ENCODE measurements around the gene CARNS1.

The CARNS1 gene

DNA sequence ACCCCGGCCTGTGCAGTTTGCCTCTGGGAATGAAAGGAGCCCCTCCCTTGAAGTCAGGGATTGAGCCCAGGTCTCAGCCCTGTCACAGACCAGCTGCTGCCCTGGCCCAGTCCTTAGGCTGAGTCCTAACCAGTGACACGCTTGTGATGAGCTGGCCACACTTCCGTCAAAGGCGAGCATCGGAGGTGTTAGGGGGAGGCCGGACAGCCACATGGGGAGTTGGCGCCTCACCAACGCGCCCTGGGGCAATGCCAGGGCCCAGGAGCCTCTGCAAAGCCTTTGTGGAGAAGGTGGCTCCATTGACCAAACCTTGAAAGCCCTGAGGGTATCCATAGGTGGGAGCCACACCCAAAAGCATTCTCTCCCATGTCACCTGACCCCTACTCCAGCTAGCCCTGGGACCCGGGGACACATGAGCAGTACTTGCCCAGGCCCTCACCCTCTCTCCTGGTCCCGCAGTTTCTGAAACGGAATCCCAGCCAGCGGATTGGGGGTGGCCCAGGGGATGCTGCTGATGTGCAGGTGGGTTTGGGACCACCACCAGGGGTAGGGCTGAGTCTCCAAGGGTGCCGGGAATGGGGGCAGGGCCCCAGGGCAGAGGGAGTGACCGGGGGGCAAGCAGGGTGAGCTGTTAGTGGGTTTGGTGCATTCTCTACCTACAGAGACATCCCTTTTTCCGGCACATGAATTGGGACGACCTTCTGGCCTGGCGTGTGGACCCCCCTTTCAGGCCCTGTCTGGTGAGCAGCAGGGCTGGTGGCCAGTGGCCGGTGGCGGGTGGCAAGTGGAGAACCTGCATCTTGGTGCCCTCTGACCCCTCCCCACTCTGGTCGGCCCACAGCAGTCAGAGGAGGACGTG is 18.3 kb downstream of the CARNS1 start:
- no peak overlapping the region for H3K4me3 ChIP-seq (ENCODE audit: low read depth, low read length)
- DNase-seq (ENCODE audit: low read depth), result no peak
- TF ChIP-seq, protein P1, sequence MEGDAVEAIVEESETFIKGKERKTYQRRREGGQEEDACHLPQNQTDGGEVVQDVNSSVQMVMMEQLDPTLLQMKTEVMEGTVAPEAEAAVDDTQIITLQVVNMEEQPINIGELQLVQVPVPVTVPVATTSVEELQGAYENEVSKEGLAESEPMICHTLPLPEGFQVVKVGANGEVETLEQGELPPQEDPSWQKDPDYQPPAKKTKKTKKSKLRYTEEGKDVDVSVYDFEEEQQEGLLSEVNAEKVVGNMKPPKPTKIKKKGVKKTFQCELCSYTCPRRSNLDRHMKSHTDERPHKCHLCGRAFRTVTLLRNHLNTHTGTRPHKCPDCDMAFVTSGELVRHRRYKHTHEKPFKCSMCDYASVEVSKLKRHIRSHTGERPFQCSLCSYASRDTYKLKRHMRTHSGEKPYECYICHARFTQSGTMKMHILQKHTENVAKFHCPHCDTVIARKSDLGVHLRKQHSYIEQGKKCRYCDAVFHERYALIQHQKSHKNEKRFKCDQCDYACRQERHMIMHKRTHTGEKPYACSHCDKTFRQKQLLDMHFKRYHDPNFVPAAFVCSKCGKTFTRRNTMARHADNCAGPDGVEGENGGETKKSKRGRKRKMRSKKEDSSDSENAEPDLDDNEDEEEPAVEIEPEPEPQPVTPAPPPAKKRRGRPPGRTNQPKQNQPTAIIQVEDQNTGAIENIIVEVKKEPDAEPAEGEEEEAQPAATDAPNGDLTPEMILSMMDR (IDR thresholded peaks at IDR 0.05; ENCODE audit: control insufficient read depth, extremely low read depth, insufficient read depth), result no peak

DNA sequence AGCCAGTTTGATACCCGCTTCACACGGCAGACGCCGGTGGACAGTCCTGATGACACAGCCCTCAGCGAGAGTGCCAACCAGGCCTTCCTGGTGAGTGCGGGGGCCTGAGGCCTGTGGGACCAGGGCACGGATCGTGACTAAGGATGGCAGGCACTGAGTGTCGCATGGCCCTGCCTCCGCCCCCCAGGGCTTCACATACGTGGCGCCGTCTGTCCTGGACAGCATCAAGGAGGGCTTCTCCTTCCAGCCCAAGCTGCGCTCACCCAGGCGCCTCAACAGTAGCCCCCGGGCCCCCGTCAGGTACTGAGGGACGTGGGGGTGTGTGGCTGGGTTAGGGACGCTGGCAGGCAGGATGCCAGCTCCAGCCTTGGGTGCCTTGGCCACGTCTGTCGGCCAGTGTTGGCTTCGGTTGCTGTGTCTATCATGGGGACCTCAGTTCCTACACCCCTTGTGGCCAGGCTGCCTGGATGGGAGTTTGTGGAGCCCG is 19.0 kb downstream of the CARNS1 start:
- DNase-seq (ENCODE audit: low read depth), result no peak
- H3K4me3 ChIP-seq (ENCODE audit: low read depth, low read length), result no peak overlapping the region
- TF ChIP-seq, protein P1 (IDR thresholded peaks at IDR 0.05; ENCODE audit: control insufficient read depth, extremely low read depth, insufficient read depth), result no peak

DNA sequence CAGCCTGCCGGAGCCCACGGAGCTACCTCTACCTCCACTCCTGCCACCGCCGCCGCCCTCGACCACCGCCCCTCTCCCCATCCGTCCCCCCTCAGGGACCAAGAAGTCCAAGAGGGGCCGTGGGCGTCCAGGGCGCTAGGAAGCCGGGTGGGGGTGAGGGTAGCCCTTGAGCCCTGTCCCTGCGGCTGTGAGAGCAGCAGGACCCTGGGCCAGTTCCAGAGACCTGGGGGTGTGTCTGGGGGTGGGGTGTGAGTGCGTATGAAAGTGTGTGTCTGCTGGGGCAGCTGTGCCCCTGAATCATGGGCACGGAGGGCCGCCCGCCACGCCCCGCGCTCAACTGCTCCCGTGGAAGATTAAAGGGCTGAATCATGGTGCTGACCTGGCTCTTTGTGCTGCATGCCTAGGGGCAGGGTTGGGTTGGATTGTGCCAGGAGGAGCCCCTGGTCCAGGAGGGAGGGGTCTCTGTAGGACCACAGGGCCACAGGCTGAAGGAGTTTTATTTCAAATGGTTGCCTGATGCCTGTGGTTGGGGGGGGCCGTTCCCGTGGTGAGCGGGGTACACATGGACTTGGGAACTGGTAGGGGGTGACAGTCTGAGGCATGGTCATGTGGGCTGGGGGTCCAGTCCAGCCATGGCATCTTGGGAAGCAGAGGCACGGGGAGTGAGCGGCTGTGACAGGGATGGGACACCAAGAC is 19.7 kb downstream of the CARNS1 start:
- DNase-seq (ENCODE audit: low read depth), result no peak
- TF ChIP-seq, protein P1 (IDR thresholded peaks at IDR 0.05; ENCODE audit: control insufficient read depth, extremely low read depth, insufficient read depth), result no peak
- no peak overlapping the region for H3K4me3 ChIP-seq (ENCODE audit: low read depth, low read length)

DNA sequence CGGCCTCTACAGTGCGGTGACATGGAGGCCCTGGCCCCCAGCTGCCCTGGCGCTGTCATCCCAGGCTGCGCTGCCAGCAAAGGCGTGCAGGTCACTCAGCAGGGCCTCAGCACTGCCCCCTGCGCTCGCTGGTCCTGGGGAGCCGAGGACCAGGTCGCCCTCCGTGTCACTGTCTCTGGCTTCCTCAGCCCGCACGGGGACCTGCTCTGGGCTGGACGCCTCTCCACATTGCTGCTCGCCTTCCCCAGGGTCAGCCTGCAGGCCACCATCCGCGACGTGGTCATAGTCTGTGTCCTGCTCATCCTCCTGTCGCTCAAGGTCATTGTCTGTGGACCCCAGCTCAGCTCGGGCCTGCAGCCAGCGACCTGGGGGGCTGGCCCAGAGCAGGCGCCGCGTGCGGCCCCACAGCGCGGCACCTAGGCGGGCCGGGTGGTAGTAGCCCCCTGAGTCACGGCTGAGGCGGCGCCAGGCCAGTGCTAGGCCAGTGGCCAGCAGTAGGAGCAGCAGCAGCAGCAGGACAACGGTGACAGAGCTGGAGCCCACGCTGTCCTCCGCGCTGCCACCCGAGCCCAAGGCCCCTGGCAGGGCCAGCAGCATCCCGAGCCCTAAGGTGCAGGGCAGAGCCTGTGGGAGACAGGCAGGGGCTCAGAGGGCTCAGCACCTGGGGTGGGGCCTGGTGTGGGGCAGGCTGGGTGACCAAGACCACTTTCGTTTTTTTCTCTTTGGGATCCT is 20.4 kb downstream of the CARNS1 start:
- no peak overlapping the region for H3K4me3 ChIP-seq (ENCODE audit: low read depth, low read length)
- TF ChIP-seq, protein P1 (IDR thresholded peaks at IDR 0.05; ENCODE audit: control insufficient read depth, extremely low read depth, insufficient read depth), result no peak

DNA sequence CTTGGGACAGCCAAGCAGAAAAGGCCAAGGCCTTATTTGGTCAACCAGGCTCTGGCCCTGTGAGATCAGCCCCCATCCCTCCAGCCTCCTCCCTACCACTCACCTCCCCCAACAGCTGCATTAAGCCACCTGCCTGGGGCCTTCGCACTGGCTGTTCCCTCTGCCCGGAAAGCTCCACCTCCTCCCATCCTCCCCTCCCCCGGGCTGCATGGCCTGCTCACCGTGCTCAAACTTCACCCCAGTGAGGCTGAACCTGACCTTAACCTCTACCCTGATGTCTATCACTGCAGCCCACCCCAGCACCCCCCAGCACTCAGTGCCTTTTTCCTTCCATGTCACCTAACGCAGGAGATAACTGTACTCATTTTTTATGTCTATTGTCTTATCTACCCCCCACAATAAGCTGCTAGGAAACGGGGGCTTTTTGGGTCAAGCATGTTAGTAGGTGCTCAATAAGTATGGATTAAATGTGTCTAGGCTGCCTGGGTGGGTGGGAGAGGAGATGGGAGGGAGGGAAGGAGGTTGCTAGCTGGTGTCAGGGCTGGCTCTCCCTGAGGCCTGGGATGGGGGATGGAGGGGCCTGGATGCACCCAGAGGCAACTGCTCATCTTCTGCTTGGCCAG is 21.1 kb downstream of the CARNS1 start:
- DNase-seq (ENCODE audit: low read depth), result no peak
- TF ChIP-seq, protein P1 (IDR thresholded peaks at IDR 0.05; ENCODE audit: control insufficient read depth, extremely low read depth, insufficient read depth), result no peak
- H3K4me3 ChIP-seq (ENCODE audit: low read depth, low read length), result no peak overlapping the region

More for the DNA sequence above, 20.4 kb downstream of the CARNS1 start:
- DNase-seq (ENCODE audit: low read depth), result no peak

DNA sequence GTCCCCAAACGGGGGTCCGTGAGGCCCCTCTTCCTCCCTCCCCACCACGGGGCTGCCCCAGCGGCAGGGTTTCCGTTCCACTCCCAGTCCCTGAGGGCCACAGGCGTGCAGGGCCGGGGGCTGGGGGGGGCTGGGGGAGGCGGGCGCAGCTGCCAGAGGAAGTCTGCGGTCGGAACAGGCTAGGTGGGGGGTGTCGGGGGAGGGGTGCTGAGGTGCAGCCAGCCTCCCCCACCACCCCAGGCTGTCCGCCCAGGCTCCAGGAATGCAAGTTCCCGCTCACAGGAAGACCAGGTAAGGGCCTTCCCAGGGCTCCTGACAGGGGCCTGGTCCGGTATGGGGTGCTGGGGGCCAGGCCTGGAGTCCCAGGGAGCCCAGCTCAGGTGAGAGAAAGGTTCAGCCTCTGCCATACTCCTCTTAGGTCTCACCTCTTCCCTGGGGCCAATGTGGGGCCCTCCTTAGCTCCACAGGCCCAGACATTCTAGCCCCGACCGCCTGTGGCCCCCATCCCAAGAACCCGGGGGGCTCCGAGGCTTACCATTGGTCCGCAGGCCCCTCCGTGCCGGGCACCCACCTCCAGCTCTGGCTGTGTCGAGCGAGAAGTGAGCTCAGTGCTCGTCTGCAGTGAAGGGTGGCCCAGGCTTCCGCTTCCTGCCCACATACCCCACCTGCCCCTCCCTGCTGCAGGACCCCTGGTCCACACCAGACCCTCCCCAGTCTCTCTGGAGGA is 21.8 kb downstream of the CARNS1 start, which contains the start of gene PTPRCAP:
Gene PTPRCAP, minus strand, starts transcription at position 601 of the 727 bp plus-strand sequence. Its CDS starts 63 bp downstream, at position 538.
- TF ChIP-seq, protein P1 (IDR thresholded peaks at IDR 0.05; ENCODE audit: control insufficient read depth, extremely low read depth, insufficient read depth), result no peak
- no peak within 1 kb of the TSS for H3K4me3 ChIP-seq (ENCODE audit: low read depth, low read length)
- DNase-seq (ENCODE audit: low read depth), result no peak

All from LNCaP clone FGC (cell line).